Endothelial cell of umbilical vein (primary cell): Measurements from ENCODE around the gene MYO16. TPM values are rescaled to one million over a fixed set of nuclear protein-coding genes. Genes with fewer than 3 reads are reported as not detected.

Source experiments
- BruUV-seq: library from RNA; stranded (reverse); fragments of 400-500 nt; replicated peaks from 2 replicates; lab custom pipeline; 2021; lab: Mats Ljungman, UMichigan
- CTCF ChIA-PET: fragments of 300-600, 350-600 bp; sonication (Branson Sonifier 250); formaldehyde crosslinking; loops from one replicate; lab custom pipeline; 2021; ENCODE audit warnings: antibody characterized with exemption, inconsistent platforms; lab: Charles Lee
- POLR2A ChIA-PET: fragments of 300-600, 350-600 bp; sonication (Branson Sonifier 250); formaldehyde crosslinking; loops from one replicate; lab custom pipeline; 2021; ENCODE audit warnings: antibody characterized with exemption, inconsistent platforms; lab: Charles Lee
- DNase-seq: peaks from one replicate; pipeline ENCODE4 v3.0.0-alpha.2; 2011; ENCODE audit warnings: low read depth, low spot score
- FAIRE-seq: peaks from 2 replicates; lab custom pipeline; 2011; peaks lifted over from hg19 to GRCh38; lab: Jason Lieb, UNC
- H2AFZ ChIP-seq: 2 replicates; pipeline ENCODE4 v1.6.0; 2012; ENCODE audit warnings: low read depth, low read length, control low read depth, inconsistent platforms
- H3K27ac ChIP-seq: 2 replicates; pipeline ENCODE4 v1.5.1; 2011; ENCODE audit warnings: low read depth, mild to moderate bottlenecking, control low read depth, low read length, moderate library complexity; ENCODE audit not compliant: insufficient read depth
- H3K27me3 ChIP-seq, 2 experiments: 2 replicates each; pipeline versions ENCODE4 v1.6.0 to v1.6.1; 2011; ENCODE audit warnings: low read length in 2 of 2, mixed read lengths in 1 of 2; ENCODE audit not compliant: control insufficient read depth in 2 of 2, insufficient read depth in 2 of 2
- H3K36me3 ChIP-seq, 2 experiments: 2 replicates in 1 of 2; 3 replicates in 1 of 2; pipeline ENCODE4 v1.5.1; 2011; ENCODE audit warnings: low read length in 2 of 2, mild to moderate bottlenecking in 1 of 2, moderate library complexity in 1 of 2; ENCODE audit not compliant: control insufficient read depth in 2 of 2, insufficient read depth in 2 of 2; ENCODE audit errors: extremely low read depth in 1 of 2
- H3K4me1 ChIP-seq: 3 replicates; pipeline ENCODE4 v1.5.1; 2011; ENCODE audit warnings: mild to moderate bottlenecking, low read length; ENCODE audit not compliant: control insufficient read depth, insufficient read depth; ENCODE audit errors: extremely low read depth
- H3K4me2 ChIP-seq: 2 replicates; pipeline ENCODE4 v1.6.1; 2011; ENCODE audit warnings: low read length, control low read depth, mixed read lengths; ENCODE audit not compliant: insufficient read depth
- H3K4me3 ChIP-seq, 3 experiments: fragments of 200-600 bp in 1 of 3; sonication (generic), shearing (Covaris generic) in 1 of 3; replicated peaks in 1 of 3; 2 replicates each; pipeline ENCODE4 v1.5.1; 2011 to 2016; ENCODE audit warnings: control low read depth in 3 of 3, low read length in 3 of 3, mild to moderate bottlenecking in 2 of 3, inconsistent platforms in 1 of 3, low read depth in 1 of 3, moderate library complexity in 1 of 3; ENCODE audit not compliant: insufficient read depth in 1 of 3
- H3K79me2 ChIP-seq: 2 replicates; pipeline ENCODE4 v1.6.0; 2012; ENCODE audit warnings: low read length, inconsistent platforms; ENCODE audit not compliant: control insufficient read depth, insufficient read depth
- H3K9ac ChIP-seq: replicated peaks from 2 replicates; pipeline ENCODE3; 2011; ENCODE audit warnings: low read length, control low read depth; ENCODE audit not compliant: insufficient read depth; ENCODE audit errors: extremely low read depth
- H3K9me1 ChIP-seq: replicated peaks from 3 replicates; pipeline ENCODE4 v1.6.0; 2011; ENCODE audit warnings: mild to moderate bottlenecking, low read length; ENCODE audit not compliant: control insufficient read depth, insufficient read depth; ENCODE audit errors: extremely low read depth
- H3K9me3 ChIP-seq: replicated peaks from 2 replicates; pipeline ENCODE4 v1.5.1; 2012; ENCODE audit warnings: low read length, inconsistent platforms; ENCODE audit not compliant: control insufficient read depth, insufficient read depth
- H4K20me1 ChIP-seq: replicated peaks from 2 replicates; pipeline ENCODE3; 2011; ENCODE audit warnings: mild to moderate bottlenecking, low read length; ENCODE audit not compliant: control insufficient read depth, insufficient read depth; ENCODE audit errors: extremely low read depth
- EZH2 ChIP-seq: IDR thresholded peaks from 2 replicates; pipeline ENCODE4 v1.6.1; 2012; ENCODE audit warnings: borderline replicate concordance, low read depth, mild to moderate bottlenecking, moderate library complexity, low read length, inconsistent platforms; ENCODE audit not compliant: severe bottlenecking
- FOS ChIP-seq: IDR thresholded peaks from 2 replicates; pipeline ENCODE4 v1.6.1; 2011; ENCODE audit warnings: mild to moderate bottlenecking, low read length, moderate library complexity, borderline replicate concordance; ENCODE audit not compliant: insufficient read depth
- GATA2 ChIP-seq: IDR thresholded peaks from 2 replicates; pipeline ENCODE4 v1.7.0; 2011; ENCODE audit warnings: low read depth, mild to moderate bottlenecking, moderate library complexity, mixed read lengths, low read length; ENCODE audit not compliant: insufficient read length, insufficient read depth
- JUN ChIP-seq: IDR thresholded peaks from 2 replicates; pipeline ENCODE4 v1.6.1; 2011; ENCODE audit warnings: borderline replicate concordance, low read depth; ENCODE audit not compliant: insufficient read length, insufficient read depth
- MYC ChIP-seq: IDR thresholded peaks from one replicate; pipeline ENCODE4 v1.6.1; 2011; ENCODE audit warnings: mild to moderate bottlenecking, low read depth, low read length
- POLR2A ChIP-seq: IDR thresholded peaks from 2 replicates; pipeline ENCODE4 v1.6.1; 2012; ENCODE audit warnings: low read depth, mild to moderate bottlenecking, control low read depth, low read length
- POLR2AphosphoS5 ChIP-seq: IDR thresholded peaks from 2 replicates; pipeline ENCODE4 v1.6.1; 2012; ENCODE audit warnings: low read depth, mild to moderate bottlenecking, control low read depth, low read length, moderate library complexity; ENCODE audit not compliant: insufficient read depth
- dilution Hi-C: fragments of 300-500 bp; cut with MboI; formaldehyde crosslinking; loops from one replicate; pipeline ENCODE4 v1.15.0; 2019; ENCODE audit warnings: low sequenced_read_pairs; ENCODE audit not compliant: extremely low pct_ligation_motif_present
- intact Hi-C: fragments of 100-400 bp; cut with micrococcal nuclease; formaldehyde crosslinking; loops from one replicate; pipeline ENCODE4 v1.10.0; 2022
- polyA plus RNA-seq, 4 experiments: library from polyadenylated mRNA; depleted of rRNA in 3 of 4; stranded (reverse) in 3 of 4; unstranded in 1 of 4; fragments of >200 nt; gene quantifications; 2 replicates each; pipeline versions ENCODE4 v1.2.1 to v1.2.3, GENCODE V29; 2011 to 2012; ENCODE audit warnings: missing spikeins in 1 of 4
- total RNA-seq: library from RNA; stranded (reverse); gene quantifications from 2 replicates; pipeline ENCODE4 v1.2.3, GENCODE V29; 2021

MYO16 gene
- total and polyA plus RNA-seq, 2 donors (not counting 3 experiments of a cell fraction or from before 2014, with no cell fraction given): 0.03 to 0.04 TPM

DNA sequence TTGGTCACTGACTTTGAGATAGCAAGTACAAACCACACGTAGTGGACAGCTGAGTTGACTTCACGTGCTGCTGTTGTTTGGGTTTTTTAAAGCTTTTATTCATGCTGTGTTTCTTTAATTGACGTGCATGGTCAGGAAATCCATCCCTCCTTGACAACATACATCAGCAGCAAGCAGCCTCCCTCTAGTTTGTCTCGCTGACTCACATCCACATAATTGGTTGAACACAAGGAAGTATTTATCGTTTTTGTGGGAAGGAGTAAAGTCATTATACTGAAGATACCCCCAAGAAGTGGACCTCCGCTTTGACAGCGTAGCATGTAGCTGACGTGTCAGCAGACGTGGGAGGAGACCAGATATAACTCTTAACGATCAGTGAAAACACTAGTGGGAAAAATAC lies 355.8 kb downstream of the MYO16 start:
- Histone ChIP-seq H3K4me3 (no peak overlapping the region), H3K36me3 (no peaks in the 10 kb centered on the region), H3K27ac (no peak overlapping the region), H3K9me3 (no peaks in the 10 kb centered on the region), H3K4me2 (no peak overlapping the region), H3K27me3 (peaks cover 1 to 7% of the 10 kb centered on the region in 2 experiments), H3K79me2 (no peaks in the 10 kb centered on the region), H4K20me1 (no peaks in the 10 kb centered on the region), H3K9me1 (no peaks in the 10 kb centered on the region), H2AFZ (no peak overlapping the region), H3K9ac (no peak overlapping the region), H3K4me1 (no peaks in the 10 kb centered on the region)
- ChIA-PET CTCF (no interaction called here), POLR2A (no interaction called here)
- no TSS peak for BruUV-seq
- dilution Hi-C loops (no loop called here), intact Hi-C loops (no loop called here)
- no peak for TF ChIP-seq MYC
- no peak for TF ChIP-seq EZH2
- TF ChIP-seq FOS: no peak
- TF ChIP-seq GATA2: no peak
- no peak for TF ChIP-seq POLR2A
- DNase-seq (no peak), FAIRE-seq (no peak)

DNA sequence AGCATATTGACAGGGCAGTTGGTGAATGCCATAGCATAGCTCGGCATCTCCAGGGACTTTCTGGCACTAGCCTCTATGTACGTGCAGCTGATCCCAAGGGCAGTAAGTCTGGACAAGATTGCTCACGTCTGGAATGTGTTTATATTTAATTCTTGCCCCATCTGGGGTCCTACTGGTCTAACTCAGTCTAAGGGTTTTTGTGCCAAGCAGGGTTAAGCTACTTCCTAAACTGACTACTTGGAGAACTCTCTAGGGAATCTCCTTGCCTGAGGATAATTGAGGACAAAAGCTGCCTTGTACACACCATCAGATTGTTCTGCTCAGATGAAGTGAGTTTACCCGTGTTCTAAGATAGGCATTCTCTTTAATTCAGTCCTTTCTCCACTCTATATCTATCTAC lies 358.1 kb downstream of the MYO16 start:
- H4K20me1 ChIP-seq: no peaks in the 10 kb centered on the region
- H3K9me1 ChIP-seq: no peaks in the 10 kb centered on the region
- TF ChIP-seq MYC: no peak
- no peak for TF ChIP-seq JUN
- TF ChIP-seq POLR2AphosphoS5: no peak
- TF ChIP-seq POLR2A: no peak
- no peak for TF ChIP-seq EZH2
- ChIA-PET CTCF (interaction anchor here (1.2 kb wide), 1 partner anchor 12 kb away, joined by 4 read pairs; no protein-coding TSS in a partner anchor), POLR2A (no interaction called here)
- intact Hi-C loops (no loop called here), dilution Hi-C loops (no loop called here)
- no peaks in the 10 kb centered on the region for H3K4me1 ChIP-seq
- no peak overlapping the region for H3K4me2 ChIP-seq
- no peaks in the 10 kb centered on the region for H3K9me3 ChIP-seq
- BruUV-seq: no TSS peak
- FAIRE-seq (no peak), DNase-seq (no peak)
- H3K36me3 ChIP-seq: no peaks in the 10 kb centered on the region
- no peak overlapping the region for H2AFZ ChIP-seq
- no peak overlapping the region for H3K27ac ChIP-seq
- peaks cover 0 to 3% of the 10 kb centered on the region in 2 experiments for H3K27me3 ChIP-seq
- H3K4me3 ChIP-seq: no peak overlapping the region
- no peak overlapping the region for H3K9ac ChIP-seq
- H3K79me2 ChIP-seq: no peaks in the 10 kb centered on the region
